ENCODE measurements around the gene ZNF628.

DNA sequence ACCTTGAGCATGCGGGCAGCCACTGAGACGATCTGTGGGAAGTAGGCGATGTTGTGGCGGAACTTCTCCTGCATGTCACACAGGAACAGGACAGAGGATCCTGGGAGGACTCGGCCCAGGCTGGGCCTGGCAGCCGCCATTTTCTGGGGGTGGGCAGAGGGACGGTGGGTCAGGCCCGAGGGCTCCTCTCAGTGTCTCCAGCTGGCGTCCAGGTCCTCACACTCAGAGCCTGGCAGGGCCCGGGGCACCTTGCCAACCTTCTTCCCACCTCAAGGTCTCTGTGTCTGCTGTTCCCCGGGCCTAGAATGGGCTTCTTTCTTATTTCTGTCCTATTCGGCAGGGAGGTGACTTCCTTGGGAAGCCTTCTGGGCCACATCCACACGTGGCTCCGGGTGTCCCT is 20.1 kb upstream of the ZNF628 start:
- TF ChIP-seq EZH2 (IDR thresholded peaks at IDR 0.05; ENCODE audit: borderline replicate concordance, low read length) = no peak
- TF ChIP-seq, protein P1, sequence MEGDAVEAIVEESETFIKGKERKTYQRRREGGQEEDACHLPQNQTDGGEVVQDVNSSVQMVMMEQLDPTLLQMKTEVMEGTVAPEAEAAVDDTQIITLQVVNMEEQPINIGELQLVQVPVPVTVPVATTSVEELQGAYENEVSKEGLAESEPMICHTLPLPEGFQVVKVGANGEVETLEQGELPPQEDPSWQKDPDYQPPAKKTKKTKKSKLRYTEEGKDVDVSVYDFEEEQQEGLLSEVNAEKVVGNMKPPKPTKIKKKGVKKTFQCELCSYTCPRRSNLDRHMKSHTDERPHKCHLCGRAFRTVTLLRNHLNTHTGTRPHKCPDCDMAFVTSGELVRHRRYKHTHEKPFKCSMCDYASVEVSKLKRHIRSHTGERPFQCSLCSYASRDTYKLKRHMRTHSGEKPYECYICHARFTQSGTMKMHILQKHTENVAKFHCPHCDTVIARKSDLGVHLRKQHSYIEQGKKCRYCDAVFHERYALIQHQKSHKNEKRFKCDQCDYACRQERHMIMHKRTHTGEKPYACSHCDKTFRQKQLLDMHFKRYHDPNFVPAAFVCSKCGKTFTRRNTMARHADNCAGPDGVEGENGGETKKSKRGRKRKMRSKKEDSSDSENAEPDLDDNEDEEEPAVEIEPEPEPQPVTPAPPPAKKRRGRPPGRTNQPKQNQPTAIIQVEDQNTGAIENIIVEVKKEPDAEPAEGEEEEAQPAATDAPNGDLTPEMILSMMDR (conservative IDR thresholded peaks at IDR 0.05 in 1 of 2, IDR thresholded peaks at IDR 0.05 in 1 of 2; ENCODE audit: extremely low read depth in 1 of 2, insufficient read depth in 1 of 2, low read depth in 1 of 2, low read length in 2 of 2) = no peak
